IgD-negative memory B cell (primary cell): ENCODE measurements around the gene NRXN2. TPM values are rescaled to one million over a fixed set of nuclear protein-coding genes. Genes with fewer than 3 reads are reported as not detected.

Experiments
- H3K27ac Mint-ChIP-seq, 3 donors: one replicate each; pipeline ENCODE4 v1.8.0; 2020 to 2022; ENCODE audit warnings: mild to moderate bottlenecking in 3 of 3, mixed read lengths in 3 of 3, moderate library complexity in 1 of 3
- H3K27me3 Mint-ChIP-seq: one replicate; pipeline ENCODE4 v1.8.0; 2021; ENCODE audit warnings: mixed read lengths
- H3K36me3 Mint-ChIP-seq: one replicate; pipeline ENCODE4 v1.8.0; 2020; ENCODE audit warnings: mild to moderate bottlenecking, mixed read lengths
- H3K4me1 Mint-ChIP-seq, 3 donors: one replicate each; pipeline ENCODE4 v1.8.0; 2020 to 2022; ENCODE audit warnings: mixed read lengths in 3 of 3, mild to moderate bottlenecking in 1 of 3
- H3K4me3 Mint-ChIP-seq, 4 donors: one replicate each; pipeline ENCODE4 v1.8.0; 2020 to 2022; ENCODE audit warnings: mild to moderate bottlenecking in 4 of 4, mixed read lengths in 4 of 4, moderate library complexity in 3 of 4
- H3K9me3 Mint-ChIP-seq, 3 donors: one replicate each; pipeline ENCODE4 v1.8.0; 2020 to 2021; ENCODE audit warnings: mixed read lengths in 3 of 3, mild to moderate bottlenecking in 1 of 3
- polyA plus RNA-seq: library from polyadenylated mRNA; unstranded; fragments of 300-500 nt; fragmentation: Illumina TruSeq; gene quantifications from one replicate; pipeline ENCODE4 v1.2.3, GENCODE V29; 2021

Gene NRXN2
- polyA plus RNA-seq, 1 donor from 2014 or later: not detected

DNA sequence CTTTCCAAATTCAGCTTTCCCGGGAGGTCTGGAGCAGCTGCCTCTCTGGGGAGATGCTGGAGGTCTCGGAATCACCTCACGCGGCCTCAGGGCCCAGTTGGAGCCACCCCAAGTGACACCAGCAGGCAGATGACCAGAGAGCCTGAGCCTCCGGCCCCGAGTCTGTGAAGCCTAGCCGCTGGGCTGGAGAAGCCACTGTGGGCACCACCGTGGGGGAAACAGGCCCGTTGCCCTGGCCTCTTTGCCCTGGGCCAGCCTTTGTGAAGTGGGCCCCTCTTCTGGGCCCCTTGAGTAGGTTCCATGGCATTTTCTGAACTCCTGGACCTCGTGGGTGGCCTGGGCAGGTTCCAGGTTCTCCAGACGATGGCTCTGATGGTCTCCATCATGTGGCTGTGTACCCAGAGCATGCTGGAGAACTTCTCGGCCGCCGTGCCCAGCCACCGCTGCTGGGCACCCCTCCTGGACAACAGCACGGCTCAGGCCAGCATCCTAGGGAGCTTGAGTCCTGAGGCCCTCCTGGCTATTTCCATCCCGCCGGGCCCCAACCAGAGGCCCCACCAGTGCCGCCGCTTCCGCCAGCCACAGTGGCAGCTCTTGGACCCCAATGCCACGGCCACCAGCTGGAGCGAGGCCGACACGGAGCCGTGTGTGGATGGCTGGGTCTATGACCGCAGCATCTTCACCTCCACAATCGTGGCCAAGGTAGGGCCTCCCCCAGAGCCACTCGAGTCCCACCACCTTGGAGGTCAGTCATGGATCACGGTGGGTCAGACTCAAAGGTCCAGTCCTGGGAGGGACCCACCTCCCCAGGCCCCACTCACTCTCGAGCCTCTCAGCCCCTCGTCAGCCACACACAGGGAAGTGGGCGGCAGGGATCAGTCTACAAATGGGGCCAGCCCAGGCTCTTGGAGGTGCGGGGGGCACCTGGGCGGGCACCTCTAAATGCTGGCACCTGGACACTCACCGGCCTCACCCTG is 131.5 kb downstream of the NRXN2 start:
- no peak overlapping the region for H3K27ac Mint-ChIP-seq
- no peak overlapping the region for H3K4me3 Mint-ChIP-seq
- H3K4me1 Mint-ChIP-seq: peaks cover 0 to 2% (median 0%) of the 10 kb centered on the region in 3 donors
- peaks cover 13 to 16% (median 15%) of the 10 kb centered on the region in 3 donors for H3K9me3 Mint-ChIP-seq
- H3K27me3 Mint-ChIP-seq: peaks cover 17% of the 10 kb centered on the region
- H3K36me3 Mint-ChIP-seq: no peaks in the 10 kb centered on the region

- Mint-ChIP-seq H3K4me1 (peaks cover 0 to 2% (median 0%) of the 10 kb centered on the region in 3 donors), H3K27me3 (peaks cover 21% of the 10 kb centered on the region), H3K36me3 (no peaks in the 10 kb centered on the region), H3K4me3 (no peak within 1 kb of the TSS), H3K27ac (no peak within 1 kb of the TSS), H3K9me3 (peaks cover 13 to 16% (median 15%) of the 10 kb centered on the region in 3 donors)
These were observed 132.2 kb downstream of the NRXN2 start, which contains the start of gene SLC22A12 for GRCh38 chr11:64590763-64591221. SLC22A12 (plus strand) TSS chr11:64591220; CDS start chr11:64591557, 337 bp downstream.

- no peak overlapping the region for H3K4me3 Mint-ChIP-seq
- H3K27ac Mint-ChIP-seq: no peak overlapping the region
- peaks cover 27% of the 10 kb centered on the region for H3K27me3 Mint-ChIP-seq
- H3K9me3 Mint-ChIP-seq: peaks cover 13 to 16% (median 15%) of the 10 kb centered on the region in 3 donors
- no peaks in the 10 kb centered on the region for H3K36me3 Mint-ChIP-seq
- peaks cover 0 to 2% (median 0%) of the 10 kb centered on the region in 3 donors for H3K4me1 Mint-ChIP-seq
These were observed 134.3 kb downstream of the NRXN2 start for GRCh38 chr11:64588701-64589100.

GRCh38 chr11:64586366-64586765 is 136.6 kb downstream of the NRXN2 start:
- no peak overlapping the region for H3K27ac Mint-ChIP-seq
- H3K27me3 Mint-ChIP-seq: peaks cover 26% of the 10 kb centered on the region
- H3K36me3 Mint-ChIP-seq: no peaks in the 10 kb centered on the region
- H3K9me3 Mint-ChIP-seq: peaks cover 13 to 16% (median 15%) of the 10 kb centered on the region in 3 donors
- peaks cover 0 to 2% (median 0%) of the 10 kb centered on the region in 3 donors for H3K4me1 Mint-ChIP-seq
- H3K4me3 Mint-ChIP-seq: peak overlapping the region in 1 of 4 donors; percentile 19

GRCh38 chr11:64585150-64585549 is 137.8 kb downstream of the NRXN2 start:
- Mint-ChIP-seq H3K36me3 (no peaks in the 10 kb centered on the region), H3K27ac (no peak overlapping the region), H3K27me3 (peaks cover 27% of the 10 kb centered on the region), H3K4me3 (no peak overlapping the region), H3K4me1 (peaks cover 0 to 2% (median 0%) of the 10 kb centered on the region in 3 donors), H3K9me3 (peaks cover 13 to 16% (median 15%) of the 10 kb centered on the region in 3 donors)

DNA sequence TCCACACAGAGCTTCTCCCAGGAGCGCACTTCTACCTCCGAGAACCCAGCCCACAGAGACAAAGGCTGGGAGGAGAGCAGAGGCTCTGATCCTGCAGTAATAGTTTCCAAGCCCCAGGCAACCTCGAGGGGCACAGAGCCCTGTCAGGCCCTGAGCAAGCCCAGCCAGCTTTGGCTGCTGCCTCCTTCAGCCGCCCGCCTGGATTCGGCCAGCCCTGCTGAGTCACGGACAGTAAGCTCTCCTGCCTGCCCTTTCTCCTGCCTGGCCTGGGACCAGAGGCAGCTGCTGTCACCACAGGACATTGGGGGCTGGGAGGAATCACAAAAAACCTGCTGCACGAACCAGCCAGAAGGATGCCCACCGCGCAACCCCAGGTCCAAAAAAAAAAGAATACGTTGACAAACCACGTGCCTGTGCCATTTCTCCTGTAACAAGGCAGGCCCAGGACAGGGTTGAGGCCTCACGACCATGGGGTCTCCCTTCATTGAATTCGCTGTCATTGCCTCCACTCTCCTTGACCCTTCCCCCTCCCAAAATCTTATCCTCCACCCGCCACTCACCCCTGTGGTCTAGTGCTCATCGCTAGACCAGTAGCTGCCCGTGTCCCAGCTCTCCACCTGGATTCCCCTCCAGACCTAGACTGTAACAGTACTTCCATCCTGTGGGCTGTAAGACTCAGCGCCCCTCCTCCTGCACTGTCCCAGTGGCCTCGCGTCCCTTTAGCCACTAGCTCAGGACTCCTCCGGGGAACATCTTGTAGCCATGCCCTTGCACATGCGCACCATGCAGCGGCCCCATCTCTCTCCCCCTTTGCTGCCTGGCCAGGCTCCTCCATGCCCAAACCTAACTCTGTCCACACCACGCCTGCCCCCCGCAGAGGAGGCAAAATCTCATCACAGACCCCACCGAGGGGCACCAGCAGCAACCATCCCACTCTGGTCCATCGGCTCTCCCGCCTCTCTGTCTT is 139.4 kb downstream of the NRXN2 start:
- Mint-ChIP-seq H3K36me3 (no peaks in the 10 kb centered on the region), H3K9me3 (peaks cover 7 to 10% (median 9%) of the 10 kb centered on the region in 3 donors), H3K27me3 (peaks cover 22% of the 10 kb centered on the region), H3K4me1 (peaks cover 0 to 2% (median 0%) of the 10 kb centered on the region in 3 donors), H3K4me3 (no peak overlapping the region), H3K27ac (no peak overlapping the region)

DNA sequence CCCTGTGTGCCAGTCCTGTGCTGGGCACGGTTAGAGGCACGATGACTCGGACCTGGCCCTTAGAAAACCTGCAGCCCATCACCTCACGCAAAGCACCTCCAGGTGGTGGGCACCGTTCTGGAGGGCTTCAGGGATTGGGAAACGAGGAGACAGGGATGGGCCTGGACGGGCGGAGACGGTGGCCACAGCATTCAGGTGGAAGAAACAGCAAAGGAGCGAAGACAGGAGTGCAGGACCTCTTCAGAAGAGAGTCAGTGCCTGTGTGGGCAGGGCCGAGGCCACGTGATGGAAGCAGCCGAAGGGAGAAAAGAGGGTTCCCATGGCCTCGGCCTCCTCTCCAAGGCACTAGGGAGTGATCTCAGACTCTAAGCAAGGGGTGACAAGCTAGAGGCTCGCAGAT is 140.1 kb downstream of the NRXN2 start:
- peaks cover 0 to 2% (median 0%) of the 10 kb centered on the region in 3 donors for H3K4me1 Mint-ChIP-seq
- no peak overlapping the region for H3K27ac Mint-ChIP-seq
- peaks cover 15% of the 10 kb centered on the region for H3K27me3 Mint-ChIP-seq
- H3K9me3 Mint-ChIP-seq: peaks cover 2 to 4% (median 3%) of the 10 kb centered on the region in 3 donors
- no peaks in the 10 kb centered on the region for H3K36me3 Mint-ChIP-seq
- H3K4me3 Mint-ChIP-seq: peak overlapping the region in 1 of 4 donors; percentile 21

DNA sequence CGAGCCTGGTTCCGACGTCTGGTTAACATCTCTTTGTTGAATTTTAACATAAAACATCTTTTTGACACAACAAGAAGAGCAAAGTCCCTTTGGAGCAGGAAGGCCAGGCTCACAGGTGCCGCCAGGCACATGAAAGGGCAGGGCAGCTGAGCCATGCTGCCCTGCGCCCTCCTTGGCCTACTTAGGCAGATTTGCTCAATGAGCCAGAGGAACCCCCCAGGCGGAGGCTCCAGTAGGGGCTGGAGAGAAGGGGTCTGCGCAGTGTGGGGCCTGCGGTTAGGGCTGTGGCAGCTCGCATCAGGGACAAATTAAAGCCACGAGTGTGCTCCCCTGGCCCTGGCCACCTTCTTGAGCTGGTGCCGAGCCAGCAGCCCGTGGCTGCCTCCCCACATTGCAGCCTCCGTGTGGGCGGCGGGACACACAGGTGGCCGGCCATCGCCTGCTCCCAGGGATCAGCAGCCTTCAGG is 141.9 kb downstream of the NRXN2 start:
- Mint-ChIP-seq H3K4me3 (no peak overlapping the region), H3K36me3 (no peaks in the 10 kb centered on the region), H3K9me3 (peaks cover 0 to 3% (median 0%) of the 10 kb centered on the region in 3 donors), H3K27ac (no peak overlapping the region), H3K27me3 (peaks cover 10% of the 10 kb centered on the region), H3K4me1 (no peaks in the 10 kb centered on the region)

DNA sequence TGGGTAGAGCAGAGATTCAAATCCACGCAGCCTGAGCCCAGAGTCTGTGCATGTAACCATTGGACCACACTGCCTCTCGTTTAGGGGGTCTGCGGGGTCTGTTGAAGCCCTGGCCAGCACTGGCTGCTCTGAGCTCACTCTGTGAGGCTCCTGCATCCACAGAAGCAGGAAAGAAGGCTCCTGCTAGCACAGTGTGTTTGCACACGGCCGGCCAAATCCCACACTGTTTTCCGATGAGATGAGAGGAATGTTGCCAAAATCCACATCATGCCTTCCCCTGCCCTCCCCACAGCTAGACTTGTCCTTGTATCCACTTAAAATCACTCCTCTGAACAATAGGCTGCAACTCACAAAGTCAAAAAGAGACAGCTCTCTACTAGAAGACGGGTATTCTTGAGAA is 142.6 kb downstream of the NRXN2 start:
- Mint-ChIP-seq H3K9me3 (peaks cover 0 to 3% (median 0%) of the 10 kb centered on the region in 3 donors), H3K27ac (peak overlapping the region in 1 of 3 donors; percentile 87), H3K4me3 (no peak overlapping the region), H3K4me1 (no peaks in the 10 kb centered on the region), H3K36me3 (no peaks in the 10 kb centered on the region), H3K27me3 (peaks cover 5% of the 10 kb centered on the region)

DNA sequence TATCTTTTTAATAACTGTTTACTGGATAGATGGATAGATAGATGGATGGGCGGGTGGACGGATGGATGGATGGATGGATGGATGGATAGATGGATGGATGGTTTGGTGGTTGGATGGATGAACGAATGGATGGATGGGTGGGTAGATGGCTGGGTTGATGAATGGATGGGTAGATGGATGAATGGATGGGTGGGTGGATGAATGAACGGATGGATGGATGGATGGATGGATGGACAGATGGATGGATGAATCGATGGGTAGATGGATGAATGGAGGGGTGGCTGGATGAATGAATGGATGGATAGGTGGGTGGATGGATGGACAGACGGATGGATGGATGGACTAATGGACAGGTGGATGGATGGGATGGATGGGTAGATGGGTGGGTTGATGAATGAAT is 145.8 kb downstream of the NRXN2 start:
- Mint-ChIP-seq H3K27ac (peak overlapping the region in 1 of 3 donors; percentile 86), H3K27me3 (peaks cover 9% of the 10 kb centered on the region), H3K4me3 (no peak overlapping the region), H3K9me3 (peaks cover 0 to 3% (median 0%) of the 10 kb centered on the region in 3 donors), H3K4me1 (no peaks in the 10 kb centered on the region), H3K36me3 (no peaks in the 10 kb centered on the region)

DNA sequence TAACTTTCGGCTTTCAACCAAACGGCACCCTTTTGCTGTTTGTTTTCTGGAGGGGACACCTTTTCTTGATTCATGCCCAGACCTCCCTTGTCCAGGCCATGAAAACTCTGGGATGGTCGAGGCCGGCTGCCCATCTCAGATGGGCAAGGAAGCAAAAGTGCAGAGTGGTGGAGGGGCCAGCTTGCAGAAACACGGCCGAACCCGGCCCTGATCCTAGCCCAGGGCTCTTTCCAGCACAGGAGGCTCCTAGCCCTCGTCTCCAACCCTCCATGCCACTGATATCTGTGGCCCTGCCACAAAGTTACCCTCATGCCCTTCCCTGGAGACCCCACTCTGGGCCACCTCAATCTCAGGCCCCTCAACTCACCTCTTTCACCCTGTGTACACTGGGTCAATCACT is 150.9 kb downstream of the NRXN2 start:
- peaks cover 0 to 3% (median 0%) of the 10 kb centered on the region in 3 donors for H3K9me3 Mint-ChIP-seq

GRCh38 chr11:64571410-64572091 is 151.4 kb downstream of the NRXN2 start:
- Mint-ChIP-seq H3K27ac (no peak overlapping the region), H3K36me3 (no peaks in the 10 kb centered on the region), H3K9me3 (no peaks in the 10 kb centered on the region), H3K27me3 (peaks cover 8% of the 10 kb centered on the region), H3K4me3 (no peak overlapping the region), H3K4me1 (peaks cover 0 to 1% (median under 1%) of the 10 kb centered on the region in 3 donors)

More for the DNA sequence above, 150.9 kb downstream of the NRXN2 start:
- Mint-ChIP-seq H3K27me3 (peaks cover 8% of the 10 kb centered on the region), H3K4me1 (no peaks in the 10 kb centered on the region), H3K36me3 (no peaks in the 10 kb centered on the region), H3K4me3 (no peak overlapping the region), H3K27ac (no peak overlapping the region)

DNA sequence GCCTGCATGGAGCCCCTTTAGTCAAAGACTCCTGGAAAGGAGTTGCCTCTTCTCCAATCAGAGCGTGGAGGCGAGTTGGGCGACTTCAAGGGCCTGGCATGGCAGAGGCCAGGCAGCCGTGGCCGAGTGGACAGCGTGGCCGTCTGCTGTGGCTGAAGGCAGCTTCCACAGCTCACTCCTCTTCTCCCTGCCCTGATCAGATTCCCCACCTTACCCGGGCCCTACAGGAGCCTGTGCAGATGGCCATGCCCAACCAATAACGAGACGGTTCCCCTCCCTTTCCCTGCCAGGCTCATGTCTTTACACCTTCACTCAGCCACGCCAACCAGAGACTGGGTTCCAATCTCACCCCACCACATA is 152.0 kb downstream of the NRXN2 start:
- H3K36me3 Mint-ChIP-seq: no peaks in the 10 kb centered on the region
- H3K9me3 Mint-ChIP-seq: no peaks in the 10 kb centered on the region
- peaks cover 0 to 3% (median 2%) of the 10 kb centered on the region in 3 donors for H3K4me1 Mint-ChIP-seq
- no peak overlapping the region for H3K4me3 Mint-ChIP-seq
- no peak overlapping the region for H3K27ac Mint-ChIP-seq
- H3K27me3 Mint-ChIP-seq: peaks cover 8% of the 10 kb centered on the region

GRCh38 chr11:64570341-64570740 is 152.7 kb downstream of the NRXN2 start:
- Mint-ChIP-seq H3K27ac (no peak overlapping the region), H3K4me1 (peaks cover 0 to 3% (median 2%) of the 10 kb centered on the region in 3 donors), H3K9me3 (no peaks in the 10 kb centered on the region), H3K4me3 (no peak overlapping the region), H3K27me3 (peaks cover 8% of the 10 kb centered on the region), H3K36me3 (no peaks in the 10 kb centered on the region)
